Measurements from ENCODE around the gene PEX6.

DNA sequence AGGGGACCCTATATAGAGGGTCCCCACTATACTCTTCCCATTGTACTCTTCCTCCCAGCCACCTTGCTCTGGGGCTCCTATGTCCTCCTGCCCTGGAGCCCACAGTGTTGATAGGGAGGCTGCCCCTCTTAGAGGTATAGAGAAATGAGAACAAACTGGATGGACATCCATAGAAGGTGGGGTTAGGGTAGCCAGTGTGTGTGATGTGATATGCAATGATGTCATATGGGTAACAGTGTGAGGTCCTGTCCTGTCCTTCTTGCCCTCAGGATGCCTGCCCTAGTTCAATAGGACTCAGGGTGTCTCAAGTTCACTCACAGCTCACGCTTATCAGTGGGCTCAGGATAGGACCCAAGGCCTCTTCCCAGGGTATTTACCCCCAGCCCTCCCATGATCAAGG is 62.7 kb downstream of the PEX6 start:
- no peak for TF ChIP-seq EZH2 (IDR thresholded peaks at IDR 0.05; ENCODE audit: borderline replicate concordance, low read depth, low read length, poor library complexity, severe bottlenecking)
- TF ChIP-seq, protein P1, sequence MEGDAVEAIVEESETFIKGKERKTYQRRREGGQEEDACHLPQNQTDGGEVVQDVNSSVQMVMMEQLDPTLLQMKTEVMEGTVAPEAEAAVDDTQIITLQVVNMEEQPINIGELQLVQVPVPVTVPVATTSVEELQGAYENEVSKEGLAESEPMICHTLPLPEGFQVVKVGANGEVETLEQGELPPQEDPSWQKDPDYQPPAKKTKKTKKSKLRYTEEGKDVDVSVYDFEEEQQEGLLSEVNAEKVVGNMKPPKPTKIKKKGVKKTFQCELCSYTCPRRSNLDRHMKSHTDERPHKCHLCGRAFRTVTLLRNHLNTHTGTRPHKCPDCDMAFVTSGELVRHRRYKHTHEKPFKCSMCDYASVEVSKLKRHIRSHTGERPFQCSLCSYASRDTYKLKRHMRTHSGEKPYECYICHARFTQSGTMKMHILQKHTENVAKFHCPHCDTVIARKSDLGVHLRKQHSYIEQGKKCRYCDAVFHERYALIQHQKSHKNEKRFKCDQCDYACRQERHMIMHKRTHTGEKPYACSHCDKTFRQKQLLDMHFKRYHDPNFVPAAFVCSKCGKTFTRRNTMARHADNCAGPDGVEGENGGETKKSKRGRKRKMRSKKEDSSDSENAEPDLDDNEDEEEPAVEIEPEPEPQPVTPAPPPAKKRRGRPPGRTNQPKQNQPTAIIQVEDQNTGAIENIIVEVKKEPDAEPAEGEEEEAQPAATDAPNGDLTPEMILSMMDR (conservative IDR thresholded peaks at IDR 0.05; ENCODE audit: low read depth, low read length), result no peak
